H9 (cell line): ENCODE results near the gene PIEZO2. TPM values are rescaled to one million over a fixed set of nuclear protein-coding genes. Genes with fewer than 3 reads are reported as not detected.

Source experiments
- DNase-seq: peaks from one replicate; pipeline ENCODE4 v3.0.0-alpha.2; 2017
- H2AFZ ChIP-seq: one replicate; pipeline ENCODE4 v1.6.1; 2013; ENCODE audit warnings: mild to moderate bottlenecking, low read length, control low read depth, moderate library complexity
- H2AK5ac ChIP-seq: 2 replicates; pipeline ENCODE4 v1.6.1; 2013; ENCODE audit warnings: low read length, control low read depth, mixed read lengths; ENCODE audit not compliant: insufficient read length
- H2BK120ac ChIP-seq: one replicate; pipeline ENCODE4 v1.6.1; 2013; ENCODE audit warnings: low read depth, mild to moderate bottlenecking, low read length, control low read depth, inconsistent platforms; ENCODE audit not compliant: poor library complexity, severe bottlenecking
- H2BK12ac ChIP-seq: 2 replicates; pipeline ENCODE4 v1.6.1; 2013; ENCODE audit warnings: low read length, control low read depth, mixed read lengths, low read depth; ENCODE audit not compliant: insufficient read length
- H2BK15ac ChIP-seq: 2 replicates; pipeline ENCODE4 v1.6.1; 2013; ENCODE audit warnings: low read depth, low read length, control low read depth
- H2BK20ac ChIP-seq: one replicate; pipeline ENCODE4 v1.6.1; 2013; ENCODE audit warnings: low read depth, mild to moderate bottlenecking, low read length, control low read depth, inconsistent platforms; ENCODE audit not compliant: poor library complexity, severe bottlenecking
- H2BK5ac ChIP-seq: 2 replicates; pipeline ENCODE4 v1.6.1; 2013; ENCODE audit warnings: low read length, control low read depth, mixed read lengths; ENCODE audit not compliant: insufficient read length
- H3K14ac ChIP-seq: 2 replicates; pipeline ENCODE4 v1.6.1; 2013; ENCODE audit warnings: low read length, control low read depth; ENCODE audit not compliant: insufficient read depth
- H3K18ac ChIP-seq: 2 replicates; pipeline ENCODE4 v1.6.1; 2013; ENCODE audit warnings: low read depth, mild to moderate bottlenecking, mixed read lengths, low read length, control low read depth; ENCODE audit not compliant: insufficient read length
- H3K23ac ChIP-seq: 2 replicates; pipeline ENCODE4 v1.6.1; 2013; ENCODE audit warnings: low read length, control low read depth, mixed read lengths, low read depth; ENCODE audit not compliant: insufficient read length
- H3K23me2 ChIP-seq: 2 replicates; pipeline ENCODE4 v1.6.1; 2013; ENCODE audit warnings: low read depth, mild to moderate bottlenecking, mixed read lengths, low read length, control low read depth; ENCODE audit not compliant: insufficient read length, poor library complexity, severe bottlenecking
- H3K27ac ChIP-seq: 2 replicates; pipeline ENCODE4 v1.5.1; 2013; ENCODE audit warnings: low read length, control low read depth, mixed read lengths, low read depth; ENCODE audit not compliant: insufficient read length
- H3K27me3 ChIP-seq: 2 replicates; pipeline ENCODE4 v1.6.1; 2013; ENCODE audit warnings: low read length, control low read depth, inconsistent platforms; ENCODE audit not compliant: insufficient read depth
- H3K4ac ChIP-seq: 2 replicates; pipeline ENCODE4 v1.6.1; 2013; ENCODE audit warnings: low read depth, mild to moderate bottlenecking, control low read depth, inconsistent platforms, low read length, moderate library complexity
- H3K4me1 ChIP-seq: 2 replicates; pipeline ENCODE4 v1.6.1; 2013; ENCODE audit warnings: low read length, control low read depth, inconsistent platforms; ENCODE audit not compliant: insufficient read depth
- H3K4me2 ChIP-seq: 2 replicates; pipeline ENCODE4 v1.6.1; 2013; ENCODE audit warnings: low read length, control low read depth, mixed read lengths; ENCODE audit not compliant: insufficient read length, insufficient read depth
- H3K56ac ChIP-seq: 2 replicates; pipeline ENCODE4 v1.6.1; 2013; ENCODE audit warnings: low read depth, mild to moderate bottlenecking, mixed read lengths, low read length, control low read depth; ENCODE audit not compliant: insufficient read length
- H3K79me1 ChIP-seq: 2 replicates; pipeline ENCODE4 v1.6.1; 2013; ENCODE audit warnings: low read depth, mild to moderate bottlenecking, moderate library complexity, low read length, control low read depth, inconsistent platforms; ENCODE audit not compliant: insufficient read depth, poor library complexity, severe bottlenecking
- H3K79me2 ChIP-seq: 2 replicates; pipeline ENCODE4 v1.6.1; 2013; ENCODE audit warnings: low read length, control low read depth, inconsistent platforms; ENCODE audit not compliant: insufficient read depth
- H3K9ac ChIP-seq: 2 replicates; pipeline ENCODE4 v1.6.1; 2013; ENCODE audit warnings: low read length, control low read depth, mixed read lengths; ENCODE audit not compliant: insufficient read length; ENCODE audit errors: extremely low read depth
- H3K9me3 ChIP-seq: one replicate; pipeline ENCODE4 v1.6.1; 2013; ENCODE audit warnings: low read depth, low read length, inconsistent platforms; ENCODE audit not compliant: control insufficient read depth
- H3T11ph ChIP-seq: one replicate; pipeline ENCODE4 v1.6.1; 2013; ENCODE audit warnings: mild to moderate bottlenecking, low read length, control low read depth, inconsistent platforms
- H4K20me1 ChIP-seq: one replicate; pipeline ENCODE4 v1.6.1; 2013; ENCODE audit not compliant: control insufficient read depth, insufficient read length, insufficient read depth
- H4K5ac ChIP-seq: 2 replicates; pipeline ENCODE4 v1.6.1; 2013; ENCODE audit warnings: low read depth, mild to moderate bottlenecking, mixed read lengths, low read length, control low read depth; ENCODE audit not compliant: insufficient read length
- H4K8ac ChIP-seq: replicated peaks from 2 replicates; pipeline ENCODE4 v1.6.1; 2013; ENCODE audit warnings: low read length, control low read depth, mixed read lengths, low read depth; ENCODE audit not compliant: insufficient read length
- H4K91ac ChIP-seq: 2 replicates; pipeline ENCODE4 v1.6.1; 2013; ENCODE audit warnings: low read depth, mild to moderate bottlenecking, moderate library complexity, mixed read lengths, low read length, control low read depth; ENCODE audit not compliant: insufficient read length
- H3K27ac Mint-ChIP-seq, 3 experiments: 2 replicates in 2 of 3; 3 replicates in 1 of 3; pipeline ENCODE4 v1.8.0; 2020 to 2021; ENCODE audit warnings: mixed read lengths in 3 of 3, mild to moderate bottlenecking in 1 of 3, moderate library complexity in 1 of 3
- H3K27me3 Mint-ChIP-seq: 2 replicates; pipeline ENCODE4 v1.8.0; 2021; ENCODE audit warnings: low read depth, mild to moderate bottlenecking, moderate library complexity, mixed read lengths
- H3K36me3 Mint-ChIP-seq, 3 experiments: 2 replicates in 2 of 3; 3 replicates in 1 of 3; pipeline ENCODE4 v1.8.0; 2020 to 2021; ENCODE audit warnings: low read depth in 3 of 3, mixed read lengths in 3 of 3; ENCODE audit not compliant: insufficient read depth in 1 of 3
- H3K4me1 Mint-ChIP-seq, 2 experiments: 2 replicates each; pipeline ENCODE4 v1.8.0; 2020; ENCODE audit warnings: mixed read lengths in 2 of 2
- H3K4me3 Mint-ChIP-seq, 2 experiments: 2 replicates in 1 of 2; 3 replicates in 1 of 2; pipeline ENCODE4 v1.8.0; 2020 to 2021; ENCODE audit warnings: mild to moderate bottlenecking in 2 of 2, mixed read lengths in 2 of 2, moderate library complexity in 1 of 2
- H3K9me3 Mint-ChIP-seq, 2 experiments: 2 replicates in 1 of 2; 3 replicates in 1 of 2; pipeline ENCODE4 v1.8.0; 2020; ENCODE audit warnings: mild to moderate bottlenecking in 2 of 2, mixed read lengths in 2 of 2, moderate library complexity in 1 of 2
- CTCF ChIP-seq: fragments of 200-600 bp; sonication (generic); conservative IDR thresholded peaks from 3 replicates; pipeline ENCODE4 v1.8.0; 2021; ENCODE audit warnings: antibody characterized with exemption, mild to moderate bottlenecking
- WGBS: extraction: QIAGEN DNeasy Blood & Tissue Kit; methylation state at CpG from one replicate; pipeline ENCODE4 v1.1.7; 2013; ENCODE audit warnings: missing lambda C conversion rate, low lambda C conversion rate, mixed read lengths; ENCODE audit not compliant: insufficient read length; ENCODE audit errors: extremely low coverage; 5-methylcytosine and 5-hydroxymethylcytosine counted together
- total RNA-seq: library from RNA; stranded (reverse); gene quantifications from 2 replicates; pipeline ENCODE4 v1.2.1, GENCODE V29; 2021

Gene PIEZO2
- total RNA-seq, 1 experiment from 2014 or later = 3.9 TPM

- Histone ChIP-seq H3K18ac (no peak overlapping the region), H3K9ac (no peak overlapping the region), H3K79me1 (no peaks in the 10 kb centered on the region), H3K56ac (no peak overlapping the region), H2BK5ac (no peak overlapping the region), H2AFZ (no peak overlapping the region), H2BK120ac (no peak overlapping the region), H4K5ac (no peak overlapping the region), H2BK20ac (no peak overlapping the region), H3K14ac (no peak overlapping the region), H4K20me1 (no peaks in the 10 kb centered on the region), H3K23ac (no peak overlapping the region), H3T11ph (no peak overlapping the region), H3K4me2 (no peak overlapping the region), H3K23me2 (no peaks in the 10 kb centered on the region), H4K8ac (no peak overlapping the region), H3K4ac (no peak overlapping the region), H3K9me3 (no peaks in the 10 kb centered on the region), H3K27me3 (no peaks in the 10 kb centered on the region), H2BK15ac (no peak overlapping the region), H2AK5ac (no peak overlapping the region), H3K4me1 (no peaks in the 10 kb centered on the region; the same call in 1 of the 2 replicates), H3K27ac (no peak overlapping the region), H4K91ac (no peak overlapping the region), H3K79me2 (no peaks in the 10 kb centered on the region), H2BK12ac (no peak overlapping the region)
- peaks cover 6 to 7% of the 10 kb centered on the region in 2 experiments for H3K9me3 Mint-ChIP-seq
- WGBS = no CpG with 5 or more reads among the region's 4 CpGs
- no peak overlapping the region for H3K4me3 Mint-ChIP-seq
- peaks cover 5 to 7% (median 6%) of the 10 kb centered on the region in 3 experiments; a peak in 5 of 7 replicates for H3K36me3 Mint-ChIP-seq
- TF ChIP-seq CTCF = no peak
- H3K27ac Mint-ChIP-seq = peak overlapping the region in 1 of 3 experiments; percentile 64; a peak in 1 of 7 replicates
- peaks cover 14 to 18% of the 10 kb centered on the region in 2 experiments for H3K4me1 Mint-ChIP-seq
- DNase-seq = no peak
- H3K27me3 Mint-ChIP-seq = peaks cover 3% of the 10 kb centered on the region
These were observed 146.6 kb downstream of the PIEZO2 start for GRCh38 chr18:11002796-11003195.
